Globus pallidus (tissue), 1 donor: ENCODE data around the gene ZNF783.
"Not testable (repeated sequence)": the region's sequence is repeated elsewhere in the genome, so short reads cannot be mapped to it uniquely, and the experiment has no call there.

ENCODE experiments used
- DNase-seq: peaks from one replicate; pipeline ENCODE4 v3.0.0-alpha.2; 2015; ENCODE audit warnings: low spot score

ZNF783 gene

GRCh38 chr7:149330914-149331567, 69.0 kb downstream of the ZNF783 start:
- no peak for DNase-seq

DNA sequence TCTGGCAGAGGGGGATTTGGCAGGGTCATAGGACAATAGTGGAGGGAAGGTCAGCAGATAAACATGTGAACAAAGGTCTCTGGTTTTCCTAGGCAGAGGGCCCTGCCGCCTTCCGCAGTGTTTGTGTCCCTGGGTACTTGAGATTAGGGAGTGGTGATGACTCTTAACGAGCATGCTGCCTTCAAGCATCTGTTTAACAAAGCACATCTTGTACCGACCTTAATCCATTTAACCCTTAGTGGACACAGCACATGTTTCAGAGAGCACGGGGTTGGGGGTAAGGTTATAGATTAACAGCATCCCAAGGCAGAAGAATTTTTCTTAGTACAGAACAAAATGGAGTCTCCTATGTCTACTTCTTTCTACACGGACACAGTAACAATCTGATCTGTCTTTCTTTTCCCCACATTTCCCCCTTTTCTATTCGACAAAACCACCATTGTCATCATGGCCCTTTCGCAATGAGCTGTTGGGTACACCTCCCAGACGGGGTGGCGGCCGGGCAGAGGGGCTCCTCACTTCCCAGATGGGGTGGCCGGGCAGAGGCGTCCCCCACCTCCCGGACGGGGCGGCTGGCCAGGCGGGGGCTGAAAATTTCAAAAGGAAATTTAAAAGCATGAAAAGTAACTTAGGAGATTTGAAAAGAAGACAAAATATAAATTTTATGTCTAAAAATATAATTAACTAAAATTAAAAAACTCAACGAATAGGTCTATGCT, 70.8 kb downstream of the ZNF783 start:
- not testable (repeated sequence) for DNase-seq

GRCh38 chr7:149333321-149333717, 71.3 kb downstream of the ZNF783 start:
- no peak for DNase-seq

DNA sequence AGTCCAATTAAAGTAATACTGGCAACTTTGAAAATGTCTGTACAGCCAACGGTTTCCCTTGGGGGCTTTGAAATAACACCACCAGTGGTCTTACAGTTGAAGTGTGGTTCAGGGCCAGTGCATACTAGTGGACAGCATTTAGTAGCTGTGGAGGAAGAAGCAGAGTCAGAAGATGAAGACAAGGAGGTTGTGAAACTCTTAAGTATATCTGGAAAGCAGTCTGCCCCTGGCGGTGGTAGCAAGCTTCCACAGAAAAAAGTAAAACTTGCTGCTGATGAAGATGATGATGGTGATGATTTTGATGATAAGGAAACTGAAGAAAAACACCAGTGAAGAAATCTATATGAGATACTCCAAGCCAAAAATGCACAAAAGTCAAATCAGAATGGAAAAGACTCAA, 72.2 kb downstream of the ZNF783 start:
- DNase-seq, result no peak
